Measurements from ENCODE around the gene C15orf39. TPM values are rescaled to one million over a fixed set of nuclear protein-coding genes. Genes with fewer than 3 reads are reported as not detected.
A peak's percentile ranks its signal among the peaks of the same experiment; 100 is the strongest.

Gene C15orf39
- polyA plus RNA-seq, 3 donors = 8.9 to 80.7 (median 18.2) TPM

DNA sequence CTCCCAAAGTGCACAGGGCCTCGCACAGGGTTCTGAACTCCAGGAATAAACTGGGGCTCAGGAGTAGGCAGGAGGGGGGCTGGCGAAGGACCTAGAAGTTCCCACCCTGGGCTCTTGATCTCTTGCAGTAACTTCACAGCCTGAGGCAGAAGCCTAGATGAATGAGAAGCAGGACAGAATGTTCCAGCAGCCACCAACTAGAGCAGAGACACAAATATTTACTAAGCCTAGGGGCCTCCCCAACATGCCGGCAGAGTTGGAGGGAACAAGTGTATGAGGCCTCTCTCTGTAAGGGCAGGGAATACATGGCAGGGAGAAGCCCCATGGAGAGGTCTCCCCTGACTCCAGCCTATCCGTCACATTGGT, 25.3 kb upstream of the C15orf39 start:
- Histone ChIP-seq H3K27me3 (ENCODE audit: control insufficient read depth in 2 of 2, insufficient read depth in 2 of 2, low read length in 2 of 2) (peaks cover 0 to 22% of the 10 kb centered on the region in 2 donors), H3K79me2 (ENCODE audit: insufficient read depth, low read length) (no peaks in the 10 kb centered on the region), H3K9me3 (replicated peaks in 1 of 2; ENCODE audit: control insufficient read depth in 1 of 2, insufficient read depth in 1 of 2, low read length in 2 of 2) (no peaks in the 10 kb centered on the region), H3K9ac (ENCODE audit: insufficient read depth, low read length, poor library complexity, severe bottlenecking) (no peak overlapping the region), H3K4me3 (replicated peaks in 1 of 3; ENCODE audit: low read depth in 2 of 3, low read length in 3 of 3) (peak overlapping the region in 1 of 3 experiments; percentile 20), H3K36me3 (replicated peaks in 1 of 2; ENCODE audit: control insufficient read depth in 1 of 2, insufficient read depth in 2 of 2, low read length in 2 of 2) (no peaks in the 10 kb centered on the region), H4K20me1 (ENCODE audit: insufficient read depth, low read length) (no peaks in the 10 kb centered on the region), H3K4me2 (replicated peaks; ENCODE audit: extremely low read depth, low read length, poor library complexity, severe bottlenecking) (peak overlapping the region; percentile 37), H3K27ac (ENCODE audit: low read depth in 1 of 2, low read length in 2 of 2) (peak overlapping the region; percentile 52 to 62), H2AFZ (ENCODE audit: insufficient read depth, low read depth, low read length, poor library complexity, severe bottlenecking) (no peak overlapping the region), H3K4me1 (ENCODE audit: control insufficient read depth in 1 of 2, insufficient read depth in 2 of 2, low read length in 2 of 2) (peaks cover 83 to 94% of the 10 kb centered on the region in 2 donors)
- H3K36me3 Mint-ChIP-seq = peaks cover 9 to 16% of the 10 kb centered on the region in 2 donors
- TF ChIP-seq, protein P1, sequence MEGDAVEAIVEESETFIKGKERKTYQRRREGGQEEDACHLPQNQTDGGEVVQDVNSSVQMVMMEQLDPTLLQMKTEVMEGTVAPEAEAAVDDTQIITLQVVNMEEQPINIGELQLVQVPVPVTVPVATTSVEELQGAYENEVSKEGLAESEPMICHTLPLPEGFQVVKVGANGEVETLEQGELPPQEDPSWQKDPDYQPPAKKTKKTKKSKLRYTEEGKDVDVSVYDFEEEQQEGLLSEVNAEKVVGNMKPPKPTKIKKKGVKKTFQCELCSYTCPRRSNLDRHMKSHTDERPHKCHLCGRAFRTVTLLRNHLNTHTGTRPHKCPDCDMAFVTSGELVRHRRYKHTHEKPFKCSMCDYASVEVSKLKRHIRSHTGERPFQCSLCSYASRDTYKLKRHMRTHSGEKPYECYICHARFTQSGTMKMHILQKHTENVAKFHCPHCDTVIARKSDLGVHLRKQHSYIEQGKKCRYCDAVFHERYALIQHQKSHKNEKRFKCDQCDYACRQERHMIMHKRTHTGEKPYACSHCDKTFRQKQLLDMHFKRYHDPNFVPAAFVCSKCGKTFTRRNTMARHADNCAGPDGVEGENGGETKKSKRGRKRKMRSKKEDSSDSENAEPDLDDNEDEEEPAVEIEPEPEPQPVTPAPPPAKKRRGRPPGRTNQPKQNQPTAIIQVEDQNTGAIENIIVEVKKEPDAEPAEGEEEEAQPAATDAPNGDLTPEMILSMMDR (IDR thresholded peaks at IDR 0.05) = no peak
- no peak for DNase-seq
- peak overlapping the region in 5 of 7 donors; percentile 48 to 80 (median 70) for H3K27ac Mint-ChIP-seq
- no peak overlapping the region for H3K4me3 Mint-ChIP-seq
- peaks cover 0 to 2% (median 0%) of the 10 kb centered on the region in 7 donors for H3K9me3 Mint-ChIP-seq
- peaks cover 23 to 32% (median 29%) of the 10 kb centered on the region in 3 donors for H3K27me3 Mint-ChIP-seq (ENCODE audit: low read depth in 3 of 3)
- WGBS (ENCODE audit: insufficient coverage) = 94% methylated on average over 2 of the region's 4 CpGs
- peaks cover 85% of the 10 kb centered on the region for H3K4me1 Mint-ChIP-seq
- intact Hi-C loops (cut with micrococcal nuclease) = no loop called here

DNA sequence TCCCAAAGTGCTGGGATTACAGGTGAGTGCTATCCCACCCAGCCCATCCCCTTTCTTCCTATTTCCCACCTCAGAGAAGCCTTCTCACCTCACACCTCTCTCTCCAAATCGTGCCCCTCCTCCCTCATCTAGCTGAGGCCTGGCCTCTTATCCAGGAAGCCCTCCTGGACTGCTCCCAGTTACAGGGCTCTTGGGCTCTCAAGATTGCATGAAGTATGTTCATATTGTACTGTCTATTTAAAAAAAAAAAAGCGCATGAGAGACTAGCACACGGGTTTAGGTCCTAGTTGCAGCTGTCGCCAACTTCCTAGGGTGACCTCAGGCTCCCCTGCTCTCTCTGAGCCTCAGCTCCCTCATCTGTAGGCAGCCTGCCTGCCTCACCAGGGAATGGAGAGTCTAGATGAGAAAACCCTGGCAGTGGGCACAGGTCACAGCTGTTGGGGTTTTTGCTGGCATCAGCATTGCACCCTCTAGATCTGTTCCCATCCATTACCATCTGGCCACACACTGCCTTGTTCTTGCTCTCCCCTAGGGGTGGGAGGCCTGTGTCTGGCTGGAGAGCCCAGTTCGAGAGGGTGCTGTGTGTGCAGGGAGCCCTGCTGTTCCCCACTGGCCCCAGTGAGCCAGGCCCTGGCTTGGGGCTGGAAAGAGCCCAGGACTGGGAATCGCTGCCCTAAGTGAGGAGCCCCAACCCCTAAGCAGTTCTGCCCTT, 24.2 kb upstream of the C15orf39 start:
- H4K20me1 ChIP-seq (ENCODE audit: insufficient read depth, low read length) = no peaks in the 10 kb centered on the region
- H3K9me3 ChIP-seq (replicated peaks in 1 of 2; ENCODE audit: control insufficient read depth in 1 of 2, insufficient read depth in 1 of 2, low read length in 2 of 2) = no peaks in the 10 kb centered on the region
- peak overlapping the region; percentile 24 for H2AFZ ChIP-seq (ENCODE audit: insufficient read depth, low read depth, low read length, poor library complexity, severe bottlenecking)
- Mint-ChIP-seq H3K4me1 (peaks cover 77% of the 10 kb centered on the region), H3K27ac (peak overlapping the region in 3 of 7 donors; percentile 25 to 70 (median 66)), H3K27me3 (ENCODE audit: low read depth in 3 of 3) (peaks cover 23 to 33% (median 33%) of the 10 kb centered on the region in 3 donors), H3K36me3 (peaks cover 9 to 21% of the 10 kb centered on the region in 2 donors), H3K9me3 (peaks cover 0 to 2% (median 0%) of the 10 kb centered on the region in 7 donors), H3K4me3 (peak overlapping the region; percentile 55 to 80)
- H3K36me3 ChIP-seq (replicated peaks in 1 of 2; ENCODE audit: control insufficient read depth in 1 of 2, insufficient read depth in 2 of 2, low read length in 2 of 2) = no peaks in the 10 kb centered on the region
- peaks cover 0 to 22% of the 10 kb centered on the region in 2 donors for H3K27me3 ChIP-seq (ENCODE audit: control insufficient read depth in 2 of 2, insufficient read depth in 2 of 2, low read length in 2 of 2)
- DNase-seq = no peak
- TF ChIP-seq, protein P1 (IDR thresholded peaks at IDR 0.05) = no peak
- no peak overlapping the region for H3K27ac ChIP-seq (ENCODE audit: low read depth in 1 of 2, low read length in 2 of 2)
- intact Hi-C loops (cut with micrococcal nuclease) = loop anchor here in 1 of 2 donors (2.0 kb wide), 1 partner anchor 23 kb away; the partner anchor contains the start of gene C15orf39
- no peak overlapping the region for H3K9ac ChIP-seq (ENCODE audit: insufficient read depth, low read length, poor library complexity, severe bottlenecking)
- H3K4me3 ChIP-seq (replicated peaks in 1 of 3; ENCODE audit: low read depth in 2 of 3, low read length in 3 of 3) = no peak overlapping the region
- H3K4me2 ChIP-seq (replicated peaks; ENCODE audit: extremely low read depth, low read length, poor library complexity, severe bottlenecking) = peak overlapping the region; percentile 90
- H3K4me1 ChIP-seq (ENCODE audit: control insufficient read depth in 1 of 2, insufficient read depth in 2 of 2, low read length in 2 of 2) = peaks cover 72 to 83% of the 10 kb centered on the region in 2 donors
- WGBS (ENCODE audit: insufficient coverage) = 67% methylated on average over 2 of the region's 6 CpGs
- H3K79me2 ChIP-seq (ENCODE audit: insufficient read depth, low read length) = no peaks in the 10 kb centered on the region
